Uterus (tissue), 4 donors: ENCODE results near the gene ATP7A. TPM values are rescaled to one million over a fixed set of nuclear protein-coding genes. Genes with fewer than 3 reads are reported as not detected.

ENCODE experiments used
- DNase-seq, 2 donors: peaks; one replicate each; pipeline ENCODE4 v3.0.0-alpha.2; 2019 to 2020
- H3K27ac ChIP-seq, 2 donors: fragments of 200-600 bp; sonication (generic); 1 replicate in 1 of 2; 2 replicates in 1 of 2; pipeline ENCODE4 v1.5.1; 2016 to 2018
- H3K27me3 ChIP-seq, 2 donors: fragments of 200-600 bp; sonication (generic); one replicate each; pipeline ENCODE4 v1.5.1; 2018 to 2019; ENCODE audit warnings: control low read depth in 1 of 2
- H3K36me3 ChIP-seq, 2 donors: fragments of 200-600 bp; sonication (generic); one replicate each; pipeline ENCODE4 v1.5.1; 2019; ENCODE audit warnings: control low read depth in 1 of 2
- H3K4me1 ChIP-seq, 2 donors: fragments of 200-600 bp; sonication (generic); one replicate each; pipeline ENCODE4 v1.5.1; 2018 to 2019; ENCODE audit warnings: control low read depth in 1 of 2
- H3K4me3 ChIP-seq, 2 donors: fragments of 200-600 bp; sonication (generic); 1 replicate in 1 of 2; 2 replicates in 1 of 2; pipeline ENCODE4 v1.5.1; 2018 to 2019; ENCODE audit warnings: mild to moderate bottlenecking in 1 of 2
- H3K9me3 ChIP-seq, 2 donors: fragments of 200-600 bp; sonication (generic); one replicate each; pipeline ENCODE4 v1.5.1; 2019; ENCODE audit warnings: control low read depth in 1 of 2
- CTCF ChIP-seq, 4 experiments: fragments of 200-600 bp in 2 of 4; fragments of 450-650 bp in 2 of 4; sonication (generic) in 2 of 4; IDR thresholded peaks; one replicate each; pipeline ENCODE4 v1.5.1; 2016 to 2019; ENCODE audit warnings: antibody characterized with exemption in 4 of 4, mild to moderate bottlenecking in 2 of 4, moderate library complexity in 1 of 4
- POLR2A ChIP-seq, 2 donors: fragments of 450-650 bp; IDR thresholded peaks; one replicate each; pipeline ENCODE4 v1.6.1; 2016; ENCODE audit warnings: antibody characterized with exemption in 2 of 2, mild to moderate bottlenecking in 1 of 2, moderate library complexity in 1 of 2
- intact Hi-C: fragments of 100-400 bp; cut with DNase I; formaldehyde crosslinking; loops from one replicate; pipeline ENCODE4 v1.15.1; 2023; ENCODE audit warnings: low total_unique reads
- total RNA-seq, 4 donors: library from RNA; depleted of rRNA in 3 of 4; stranded (reverse); fragments of >200 nt in 3 of 4; gene quantifications; one replicate each; pipeline versions ENCODE4 v1.1.0 to v1.2.4, GENCODE V29; 2014 to 2023
- donor health status: DM: yes; HTN: yes; CAD: no.

Gene ATP7A
- total RNA-seq, 4 donors from 2014 or later, result 4.9 to 26.5 (median 12.8) TPM

DNA sequence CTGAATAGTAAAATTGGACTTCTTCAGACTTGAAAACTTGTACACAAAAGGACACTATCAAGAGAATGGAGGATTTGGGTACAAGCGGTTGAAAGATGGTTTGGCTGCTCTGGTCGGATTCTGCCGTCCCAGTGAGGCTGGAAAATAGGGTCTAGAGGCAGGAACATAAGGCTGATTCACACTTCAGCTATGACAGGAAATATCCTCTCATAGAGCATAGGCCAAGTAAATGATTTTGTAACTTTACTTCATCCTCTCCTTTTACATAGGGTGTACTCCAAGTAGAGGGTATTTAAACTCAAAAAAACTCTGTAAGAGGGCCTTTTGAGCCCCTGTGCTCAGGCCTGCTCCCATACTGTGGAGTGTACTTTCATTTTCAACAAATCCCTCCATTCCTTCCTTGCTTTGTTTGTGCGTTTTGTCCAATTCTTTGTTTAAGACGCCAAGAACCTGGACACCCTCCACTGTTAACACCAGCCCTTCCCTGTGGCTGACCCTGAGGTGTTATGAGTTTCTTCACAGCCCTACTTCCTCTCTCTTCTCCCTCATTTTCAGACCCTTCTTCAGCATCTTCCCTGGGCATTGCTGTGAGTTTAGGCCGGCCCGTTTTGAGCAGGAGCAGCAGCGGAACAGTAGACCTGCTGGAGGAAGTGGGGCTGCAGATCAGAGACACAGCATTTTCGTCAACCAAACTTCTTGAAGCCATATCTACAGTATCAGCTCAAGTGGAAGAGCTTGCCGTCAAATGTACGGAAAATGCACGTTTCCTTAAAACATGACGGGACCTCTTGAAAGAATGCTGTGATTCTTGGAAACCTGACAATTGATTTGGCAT is 51.8 kb downstream of the ATP7A start:
- no peak for TF ChIP-seq POLR2A (IDR thresholded peaks at IDR 0.05)
- no peak for TF ChIP-seq CTCF (IDR thresholded peaks at IDR 0.05)
- H3K36me3 ChIP-seq, result no peaks in the 10 kb centered on the region
- no peak overlapping the region for H3K27ac ChIP-seq
- intact Hi-C loops, result no loop called here
- H3K27me3 ChIP-seq, result no peaks in the 10 kb centered on the region
- no peaks in the 10 kb centered on the region for H3K9me3 ChIP-seq
- H3K4me1 ChIP-seq, result no peaks in the 10 kb centered on the region
- DNase-seq, result no peak
- H3K4me3 ChIP-seq, result no peak overlapping the region

DNA sequence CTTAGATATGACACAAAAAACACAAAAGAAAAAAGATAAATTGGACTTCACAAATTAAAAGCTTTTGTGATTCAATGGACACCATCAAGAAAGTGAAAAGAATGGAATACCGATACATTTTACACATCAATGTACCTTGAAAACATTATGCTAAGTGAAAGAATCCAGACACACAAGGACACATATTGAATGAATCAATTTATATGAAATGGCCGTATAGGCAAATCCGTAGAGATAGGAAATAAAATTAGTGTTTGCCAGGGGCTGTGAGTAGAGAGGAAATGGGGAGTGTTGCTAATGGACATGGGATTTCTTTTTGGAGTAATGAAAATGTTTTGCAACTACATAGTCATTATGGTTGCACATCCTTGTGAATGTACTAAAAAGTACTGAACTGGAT is 55.9 kb downstream of the ATP7A start:
- TF ChIP-seq CTCF (IDR thresholded peaks at IDR 0.05) (no peak), POLR2A (IDR thresholded peaks at IDR 0.05) (no peak)
- intact Hi-C loops, result no loop called here

GRCh38 chrX:77967631-77968030 is 57.1 kb downstream of the ATP7A start:
- Histone ChIP-seq H3K4me3 (no peak overlapping the region), H3K4me1 (no peaks in the 10 kb centered on the region), H3K36me3 (no peaks in the 10 kb centered on the region), H3K27ac (no peak overlapping the region), H3K27me3 (no peaks in the 10 kb centered on the region), H3K9me3 (no peaks in the 10 kb centered on the region)
- TF ChIP-seq CTCF (IDR thresholded peaks at IDR 0.05), result no peak
- intact Hi-C loops, result no loop called here
- DNase-seq, result no peak

More for the DNA sequence above, 55.9 kb downstream of the ATP7A start:
- no peaks in the 10 kb centered on the region for H3K9me3 ChIP-seq
- H3K4me1 ChIP-seq, result no peaks in the 10 kb centered on the region
- no peak overlapping the region for H3K4me3 ChIP-seq
- H3K27ac ChIP-seq, result no peak overlapping the region
- H3K36me3 ChIP-seq, result no peaks in the 10 kb centered on the region
- no peak for DNase-seq
- H3K27me3 ChIP-seq, result no peaks in the 10 kb centered on the region

- no peaks in the 10 kb centered on the region for H3K27me3 ChIP-seq
- TF ChIP-seq CTCF (IDR thresholded peaks at IDR 0.05), result no peak
- no peak for DNase-seq
- intact Hi-C loops, result no loop called here
- H3K9me3 ChIP-seq, result no peaks in the 10 kb centered on the region
- H3K4me3 ChIP-seq, result no peak within 1 kb of the TSS
- no peaks in the 10 kb centered on the region for H3K36me3 ChIP-seq
- no peaks in the 10 kb centered on the region for H3K4me1 ChIP-seq
- H3K27ac ChIP-seq, result no peak within 1 kb of the TSS
Measured at GRCh38 chrX:77969538-77969937, 59.0 kb downstream of the ATP7A start, which contains the start of gene PGAM4. Gene PGAM4, minus strand, starts transcription at chrX:77969638. Its CDS starts 0 bp downstream, at chrX:77969638.

DNA sequence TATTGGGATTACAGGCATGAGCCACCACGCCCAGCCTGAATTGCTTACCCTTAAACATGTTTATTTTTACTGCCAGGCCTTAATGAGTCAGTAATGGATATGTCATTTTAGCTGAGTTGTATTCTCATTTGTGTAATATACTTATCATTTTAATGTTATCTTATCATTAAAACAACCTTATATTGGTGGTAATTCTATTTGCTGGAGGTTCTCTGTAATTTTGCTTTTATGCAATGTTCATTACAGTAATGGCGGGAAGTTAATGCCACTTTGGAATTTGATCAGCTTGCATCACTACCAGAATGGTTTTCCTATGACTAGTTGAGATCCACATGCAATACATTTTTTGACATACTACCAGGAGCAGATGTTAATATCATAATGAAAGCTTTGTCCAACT is 65.3 kb downstream of the ATP7A start:
- TF ChIP-seq POLR2A (IDR thresholded peaks at IDR 0.05) (no peak), CTCF (IDR thresholded peaks at IDR 0.05) (no peak)
- intact Hi-C loops, result no loop called here
- DNase-seq, result no peak
- Histone ChIP-seq H3K4me1 (no peaks in the 10 kb centered on the region), H3K4me3 (no peak overlapping the region), H3K36me3 (no peaks in the 10 kb centered on the region), H3K27me3 (no peaks in the 10 kb centered on the region), H3K27ac (no peak overlapping the region), H3K9me3 (no peaks in the 10 kb centered on the region)
